Measurements from ENCODE around the gene UBE2D3.

DNA sequence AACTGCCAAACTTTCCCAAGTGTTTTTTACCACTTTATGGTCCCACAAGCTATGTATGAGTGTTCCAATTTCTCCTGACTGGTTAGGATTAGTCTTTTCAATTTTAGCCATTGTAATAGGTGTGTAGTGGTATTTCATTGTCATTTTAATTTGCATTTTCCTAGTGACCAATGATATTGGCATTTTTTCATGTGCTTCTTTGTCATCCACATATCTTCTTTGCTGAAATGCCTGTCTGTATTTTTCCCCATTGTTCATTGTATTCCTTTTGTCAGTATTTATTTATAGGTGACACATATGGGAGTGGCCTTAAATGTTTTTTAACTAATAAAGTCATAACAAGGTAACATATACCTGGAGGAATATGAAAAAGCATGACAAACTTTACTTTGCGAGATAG lies 9.2 kb upstream of the UBE2D3 start:
- no peak for TF ChIP-seq POLR2A (IDR thresholded peaks at IDR 0.05)
- TF ChIP-seq, protein P1, sequence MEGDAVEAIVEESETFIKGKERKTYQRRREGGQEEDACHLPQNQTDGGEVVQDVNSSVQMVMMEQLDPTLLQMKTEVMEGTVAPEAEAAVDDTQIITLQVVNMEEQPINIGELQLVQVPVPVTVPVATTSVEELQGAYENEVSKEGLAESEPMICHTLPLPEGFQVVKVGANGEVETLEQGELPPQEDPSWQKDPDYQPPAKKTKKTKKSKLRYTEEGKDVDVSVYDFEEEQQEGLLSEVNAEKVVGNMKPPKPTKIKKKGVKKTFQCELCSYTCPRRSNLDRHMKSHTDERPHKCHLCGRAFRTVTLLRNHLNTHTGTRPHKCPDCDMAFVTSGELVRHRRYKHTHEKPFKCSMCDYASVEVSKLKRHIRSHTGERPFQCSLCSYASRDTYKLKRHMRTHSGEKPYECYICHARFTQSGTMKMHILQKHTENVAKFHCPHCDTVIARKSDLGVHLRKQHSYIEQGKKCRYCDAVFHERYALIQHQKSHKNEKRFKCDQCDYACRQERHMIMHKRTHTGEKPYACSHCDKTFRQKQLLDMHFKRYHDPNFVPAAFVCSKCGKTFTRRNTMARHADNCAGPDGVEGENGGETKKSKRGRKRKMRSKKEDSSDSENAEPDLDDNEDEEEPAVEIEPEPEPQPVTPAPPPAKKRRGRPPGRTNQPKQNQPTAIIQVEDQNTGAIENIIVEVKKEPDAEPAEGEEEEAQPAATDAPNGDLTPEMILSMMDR (IDR thresholded peaks at IDR 0.05) = no peak

Data from gastroesophageal sphincter (tissue), 3 donors.